ENCODE results near the gene DHFR.
"Not testable (repeated sequence)": the region's sequence is repeated elsewhere in the genome, so short reads cannot be mapped to it uniquely, and the experiment has no call there.

DHFR gene

DNA sequence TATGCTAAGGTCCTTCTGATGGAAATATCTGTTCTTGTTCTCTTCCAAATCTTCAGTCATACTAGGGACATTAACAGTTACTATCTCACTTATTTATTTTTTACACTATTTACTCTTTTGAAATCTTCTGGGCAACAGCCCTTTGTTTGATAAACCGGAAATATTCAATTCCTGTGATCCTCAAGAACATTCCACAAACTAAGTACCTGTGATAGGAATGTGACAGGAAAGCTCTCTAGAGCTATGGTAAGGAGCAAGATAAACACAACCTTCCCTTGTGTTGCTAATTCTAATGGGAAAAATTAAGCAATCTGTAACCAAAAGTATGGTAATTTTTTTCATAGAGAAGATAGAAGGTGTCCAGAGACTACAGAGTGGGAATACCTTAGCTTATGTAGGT, 62.7 kb downstream of the DHFR start:
- no peak for DNase-seq

DNA sequence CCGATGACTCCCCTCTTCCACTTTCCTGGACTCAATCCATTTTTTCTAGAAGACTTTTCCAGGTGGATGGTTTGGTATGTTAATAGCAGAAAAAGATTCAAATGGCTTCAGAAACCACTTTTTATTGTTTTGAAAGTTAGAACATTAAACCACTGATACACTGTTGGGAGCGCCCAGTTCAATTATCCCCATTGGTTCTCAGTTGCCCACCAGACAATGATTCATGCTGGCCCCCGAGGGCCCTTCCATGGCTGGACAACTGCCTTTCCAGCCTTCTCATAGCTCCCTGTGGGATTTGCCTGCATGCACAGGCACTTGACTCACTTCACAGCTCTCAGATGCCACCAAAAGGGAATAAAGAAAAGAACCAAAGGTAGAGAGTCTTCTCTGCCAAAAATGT, 63.4 kb downstream of the DHFR start:
- no peak for DNase-seq

- DNase-seq = no peak
Observed at GRCh38 chr5:80590766-80591165, 64.0 kb downstream of the DHFR start.

DNA sequence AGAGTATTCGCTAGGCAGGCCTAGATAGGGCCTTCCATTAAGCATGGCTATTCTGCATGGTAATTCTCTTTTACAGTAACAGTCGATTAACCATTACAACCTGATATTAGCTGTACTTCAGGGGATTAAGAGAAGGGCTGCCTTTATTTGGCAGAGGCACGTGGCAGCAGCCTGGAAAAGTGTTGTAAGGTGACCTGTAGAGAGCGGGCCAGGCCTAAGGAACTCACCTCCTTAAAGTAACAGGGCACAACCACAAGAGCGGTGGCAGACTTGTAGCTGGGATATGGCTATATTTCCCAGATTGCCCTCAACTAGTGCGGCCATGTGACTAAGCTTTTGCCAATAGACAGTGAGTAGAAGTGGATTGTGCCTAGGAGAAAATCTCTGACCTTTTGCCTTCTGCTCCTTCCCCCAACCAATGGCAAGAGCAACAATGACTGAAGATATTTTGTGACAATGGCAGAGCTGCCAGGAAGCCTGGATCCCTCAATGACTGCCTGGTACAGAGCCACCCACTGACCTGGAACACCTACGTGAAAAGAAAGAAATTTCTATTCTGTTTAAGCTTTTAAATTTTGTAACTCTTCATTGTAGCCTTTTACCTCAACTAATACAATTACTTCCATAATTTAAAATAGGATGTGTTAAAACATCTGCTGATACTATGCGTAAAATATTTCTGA, 65.8 kb downstream of the DHFR start:
- DNase-seq = no peak

GRCh38 chr5:80584770-80585169, 70.0 kb downstream of the DHFR start:
- no peak for DNase-seq

GRCh38 chr5:80580291-80580690, 74.5 kb downstream of the DHFR start:
- not testable (repeated sequence) for DNase-seq

DNA sequence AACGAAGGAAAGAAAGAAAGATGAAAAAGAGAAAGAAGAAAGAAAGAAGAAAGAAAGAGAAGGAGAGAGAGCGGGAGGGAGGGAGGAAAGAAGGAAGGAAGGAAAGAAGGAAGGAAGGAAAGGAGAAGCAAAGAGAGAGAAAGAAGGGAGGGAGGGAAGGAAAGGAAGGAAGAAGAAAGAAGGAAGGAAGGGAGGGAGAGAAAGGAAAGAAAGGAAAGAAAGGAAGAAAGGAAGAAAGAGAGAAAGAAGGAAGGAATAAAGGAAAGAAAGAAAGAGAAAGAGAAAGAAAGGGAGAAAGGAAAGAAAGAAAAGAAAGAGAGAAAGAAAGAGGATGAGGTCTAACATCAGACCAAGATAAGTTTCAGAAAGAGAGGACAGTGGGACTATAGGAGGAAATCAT, 75.7 kb downstream of the DHFR start:
- no peak for DNase-seq

DNA sequence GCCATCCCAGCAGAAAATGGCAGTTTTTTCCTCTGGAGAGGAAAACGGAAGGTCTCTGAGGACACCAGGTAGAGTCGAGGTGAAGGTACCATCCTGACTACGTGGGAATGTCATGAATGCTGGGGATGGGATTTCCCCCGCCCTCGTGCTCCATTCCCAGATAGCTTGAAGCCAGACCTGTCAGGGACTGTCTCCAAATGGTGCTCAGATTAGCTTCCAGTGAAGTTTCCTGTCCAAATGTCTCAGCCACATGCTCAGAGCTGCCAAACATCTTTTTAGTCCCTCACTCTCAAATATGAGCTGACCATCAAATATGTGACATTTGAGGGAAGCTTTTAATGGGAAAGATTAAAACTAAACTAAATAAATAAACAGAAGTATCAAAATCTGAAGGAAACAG, 77.1 kb downstream of the DHFR start:
- no peak for DNase-seq

DNA sequence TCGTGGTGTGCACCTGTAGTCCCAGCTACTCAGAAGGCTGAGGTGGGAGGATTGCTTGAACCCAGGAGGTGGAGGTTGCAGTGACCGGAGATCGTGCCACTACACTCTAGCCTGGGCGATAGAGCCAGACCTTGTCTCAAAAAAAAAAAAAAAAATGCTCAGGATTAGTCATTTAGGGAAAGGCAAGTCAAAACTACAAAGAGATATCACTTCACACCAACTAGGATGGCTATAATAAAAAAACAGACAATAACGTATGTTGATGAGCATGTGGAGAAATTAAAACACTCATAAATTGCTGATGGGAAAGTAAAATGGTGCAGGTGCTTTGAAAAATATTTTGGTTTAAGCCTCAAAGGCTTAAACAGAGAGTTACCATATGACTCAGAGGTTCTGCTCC, 78.4 kb downstream of the DHFR start:
- no peak for DNase-seq
